Transverse colon (tissue), 4 donors: ENCODE data around the gene TIMM29. TPM values are rescaled to one million over a fixed set of nuclear protein-coding genes. Genes with fewer than 3 reads are reported as not detected.
A peak's percentile ranks its signal among the peaks of the same experiment; 100 is the strongest.

Experiments
- DNase-seq: peaks from one replicate; pipeline ENCODE4 v3.0.0-alpha.2; 2019
- H3K27ac ChIP-seq, 4 donors: fragments of 200-600 bp; sonication (generic); 2 replicates each; pipeline ENCODE4 v1.5.1; 2016 to 2018; ENCODE audit warnings: inconsistent platforms in 4 of 4
- H3K27me3 ChIP-seq: fragments of 200-600 bp; sonication (generic); 2 replicates; pipeline ENCODE4 v1.5.1; 2017; ENCODE audit warnings: inconsistent platforms
- H3K36me3 ChIP-seq, 4 donors: fragments of 200-600 bp; sonication (generic); 2 replicates each; pipeline ENCODE4 v1.5.1; 2017 to 2019; ENCODE audit warnings: inconsistent platforms in 4 of 4
- H3K4me1 ChIP-seq, 4 donors: fragments of 200-600 bp; sonication (generic); 2 replicates each; pipeline ENCODE4 v1.5.1; 2017 to 2020; ENCODE audit warnings: inconsistent platforms in 4 of 4
- H3K4me3 ChIP-seq, 4 donors: fragments of 200-600 bp; sonication (generic); 1 replicate in 1 of 4; 2 replicates in 3 of 4; pipeline versions ENCODE4 v1.5.1 to v1.6.1; 2017 to 2019; ENCODE audit warnings: inconsistent platforms in 4 of 4
- H3K9me3 ChIP-seq, 2 donors: fragments of 200-600 bp; sonication (generic); 2 replicates each; pipeline ENCODE4 v1.5.1; 2017 to 2019; ENCODE audit warnings: inconsistent platforms in 2 of 2
- EP300 ChIP-seq: sonication (generic); formaldehyde crosslinking; IDR thresholded peaks from one replicate; pipeline ENCODE4 v1.6.1; 2017; ENCODE audit warnings: antibody characterized with exemption, low read depth
- POLR2A ChIP-seq: fragments of 450-650 bp; IDR thresholded peaks from one replicate; pipeline ENCODE4 v1.6.1; 2016; ENCODE audit warnings: antibody characterized with exemption, mild to moderate bottlenecking, moderate library complexity
- POLR2AphosphoS5 ChIP-seq, 3 donors: sonication (generic); formaldehyde crosslinking; IDR thresholded peaks; one replicate each; pipeline ENCODE4 v1.6.1; 2016; ENCODE audit warnings: antibody characterized with exemption in 3 of 3
- whole genome bisulfite sequencing, 2 donors: methylation state at CpG; one replicate each; pipeline ENCODE4 v1.1.5; 2018; ENCODE audit warnings: low coverage in 1 of 2; 5-methylcytosine and 5-hydroxymethylcytosine counted together
- in situ Hi-C, 4 donors: fragments of 200-750 bp; cut with MboI; loops; one replicate each; pipeline versions ENCODE4 v1.15.0 to v1.15.1; 2017; ENCODE audit warnings: low sequenced_read_pairs in 3 of 4, low pct_ligation_motif_present in 1 of 4, low pct_unique_long_range_greater_than_20kb in 1 of 4
- intact Hi-C: fragments of 100-400 bp; cut with DNase I; formaldehyde crosslinking; loops from one replicate; pipeline ENCODE4 v1.15.1; 2023; ENCODE audit warnings: low total_unique reads
- total RNA-seq, 4 donors: library from RNA; depleted of rRNA; stranded (reverse); fragments of >200 nt; gene quantifications; one replicate each; pipeline ENCODE4 v1.1.0, GENCODE V29; 2016
- TF ChIP-seq, protein P1 (sequence below), 5 experiments: fragments of 200-600 bp in 3 of 5; fragments of 450-650 bp in 2 of 5; sonication (generic) in 3 of 5; IDR thresholded peaks; 1 replicate in 2 of 5; 2 replicates in 3 of 5; pipeline ENCODE4 v1.5.1; 2016 to 2017; ENCODE audit warnings: antibody characterized with exemption in 5 of 5, inconsistent platforms in 3 of 5, mild to moderate bottlenecking in 2 of 5, moderate library complexity in 1 of 5

The TIMM29 gene
- total RNA-seq, 4 donors from 2014 or later: 40.0 to 45.3 (median 43.2) TPM

DNA sequence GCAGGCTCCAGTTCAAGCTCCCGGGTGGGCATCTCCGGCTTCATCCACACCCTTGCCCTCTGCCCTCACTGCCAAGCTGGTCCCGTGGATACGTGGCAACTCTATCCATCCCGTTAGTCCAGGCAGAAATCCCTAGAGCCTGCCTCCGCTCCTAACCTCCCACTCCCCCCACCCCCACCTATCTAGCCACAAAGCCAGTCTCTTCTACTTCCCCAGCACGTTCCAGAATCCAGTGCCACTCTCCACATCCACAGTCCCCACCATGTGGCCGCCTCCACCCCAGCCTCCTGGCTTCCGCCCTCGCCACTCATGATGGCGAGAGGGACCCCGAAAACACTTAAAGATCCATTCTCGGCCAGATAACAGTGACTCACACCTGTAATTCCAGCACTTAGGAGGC, 4.0 kb upstream of the TIMM29 start:
- Histone ChIP-seq H3K4me3 (no peak overlapping the region), H3K9me3 (no peaks in the 10 kb centered on the region), H3K27me3 (no peaks in the 10 kb centered on the region), H3K27ac (no peak overlapping the region), H3K4me1 (peaks cover 8 to 22% (median 12%) of the 10 kb centered on the region in 4 donors), H3K36me3 (peaks cover 0 to 12% (median 6%) of the 10 kb centered on the region in 4 donors)
- DNase-seq: no peak
- intact Hi-C loops (loop anchor here (10.0 kb wide), 1 partner anchor 50 kb away; the partner anchor contains the start of gene CARM1), in situ Hi-C loops (no loop called here)
- TF ChIP-seq POLR2A (no peak), POLR2AphosphoS5 (IDR thresholded peaks at IDR 0.05) (no peak), EP300 (no peak)
- TF ChIP-seq, protein P1, sequence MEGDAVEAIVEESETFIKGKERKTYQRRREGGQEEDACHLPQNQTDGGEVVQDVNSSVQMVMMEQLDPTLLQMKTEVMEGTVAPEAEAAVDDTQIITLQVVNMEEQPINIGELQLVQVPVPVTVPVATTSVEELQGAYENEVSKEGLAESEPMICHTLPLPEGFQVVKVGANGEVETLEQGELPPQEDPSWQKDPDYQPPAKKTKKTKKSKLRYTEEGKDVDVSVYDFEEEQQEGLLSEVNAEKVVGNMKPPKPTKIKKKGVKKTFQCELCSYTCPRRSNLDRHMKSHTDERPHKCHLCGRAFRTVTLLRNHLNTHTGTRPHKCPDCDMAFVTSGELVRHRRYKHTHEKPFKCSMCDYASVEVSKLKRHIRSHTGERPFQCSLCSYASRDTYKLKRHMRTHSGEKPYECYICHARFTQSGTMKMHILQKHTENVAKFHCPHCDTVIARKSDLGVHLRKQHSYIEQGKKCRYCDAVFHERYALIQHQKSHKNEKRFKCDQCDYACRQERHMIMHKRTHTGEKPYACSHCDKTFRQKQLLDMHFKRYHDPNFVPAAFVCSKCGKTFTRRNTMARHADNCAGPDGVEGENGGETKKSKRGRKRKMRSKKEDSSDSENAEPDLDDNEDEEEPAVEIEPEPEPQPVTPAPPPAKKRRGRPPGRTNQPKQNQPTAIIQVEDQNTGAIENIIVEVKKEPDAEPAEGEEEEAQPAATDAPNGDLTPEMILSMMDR (IDR thresholded peaks at IDR 0.05): no peak
- 90 to 100% methylated on average over 1 to 13 of the region's 13 CpGs for WGBS, 2 donors

DNA sequence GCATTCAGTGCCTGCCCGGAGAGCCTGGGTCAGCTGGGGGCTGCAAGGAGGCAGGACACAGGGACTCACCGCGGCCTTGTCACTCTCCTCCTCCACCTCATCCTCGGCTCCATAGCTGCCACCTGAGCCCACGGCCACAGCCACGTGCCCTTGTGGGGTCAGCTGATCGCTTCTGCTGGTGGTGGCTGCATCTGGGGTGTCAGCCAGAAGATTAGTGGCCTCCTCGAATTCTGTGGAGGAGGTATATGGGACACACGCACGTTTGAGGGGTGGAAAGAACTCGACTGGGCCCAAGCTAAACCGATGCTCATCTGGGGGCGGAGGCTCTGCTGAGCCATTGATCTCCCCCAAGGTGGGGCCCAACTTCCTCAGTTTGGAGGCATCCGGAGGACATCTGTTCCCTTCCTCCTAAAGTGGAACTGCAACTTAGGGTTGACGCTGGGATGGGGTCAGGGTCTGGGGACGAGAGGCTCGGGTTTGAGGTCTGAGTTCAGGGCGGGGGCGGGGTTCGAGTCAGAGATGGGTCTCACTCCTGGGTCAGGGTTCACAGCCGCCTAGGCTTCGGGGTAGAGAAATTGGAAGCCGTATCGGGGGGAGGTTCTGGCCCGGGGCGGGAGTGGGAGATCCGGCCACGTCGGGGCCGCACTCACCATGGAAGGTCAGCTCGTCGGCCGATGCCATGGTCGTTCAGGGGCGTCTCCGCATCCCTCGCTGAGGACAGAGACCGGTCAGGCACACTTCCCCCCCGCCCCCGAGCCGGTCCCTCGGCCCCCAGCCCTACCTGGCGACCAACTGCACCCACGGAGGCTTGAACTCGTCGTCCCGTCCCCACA, 665 bp upstream of the TIMM29 start:
- 4% methylated on average over 35 of the region's 47 CpGs; no CpG with 5 or more reads in 1 of the 2 donors for WGBS, 2 donors
- intact Hi-C loops: loop anchor here (10.0 kb wide), 1 partner anchor 53 kb away; the partner anchor contains the start of gene CARM1

DNA sequence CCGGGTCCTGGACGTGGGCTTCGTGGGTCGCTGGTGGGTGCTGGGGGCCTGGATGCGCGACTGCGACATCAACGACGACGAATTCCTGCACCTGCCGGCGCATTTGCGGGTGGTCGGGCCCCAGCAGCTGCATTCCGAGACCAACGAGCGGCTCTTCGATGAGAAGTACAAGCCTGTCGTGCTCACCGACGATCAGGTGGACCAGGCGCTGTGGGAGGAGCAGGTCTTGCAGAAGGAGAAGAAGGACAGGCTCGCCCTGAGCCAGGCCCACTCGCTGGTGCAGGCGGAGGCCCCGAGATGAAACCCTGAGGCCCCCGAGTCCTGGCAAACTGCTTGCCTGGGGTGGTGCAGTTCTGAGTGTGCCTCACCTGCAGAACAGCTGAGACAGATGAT, 787 bp downstream of the TIMM29 start:
- Histone ChIP-seq H3K27ac (peak overlapping the region; percentile 86 to 92 (median 89)), H3K27me3 (no peaks in the 10 kb centered on the region), H3K9me3 (no peaks in the 10 kb centered on the region), H3K4me1 (peaks cover 14 to 26% (median 18%) of the 10 kb centered on the region in 4 donors), H3K4me3 (peak overlapping the region; percentile 65 to 92 (median 77)), H3K36me3 (no peaks in the 10 kb centered on the region)
- DNase-seq: no peak
- in situ Hi-C loops: no loop called here
- intact Hi-C loops: loop anchor here (10.0 kb wide), 1 partner anchor 55 kb away; the partner anchor contains the start of gene CARM1
- TF ChIP-seq POLR2AphosphoS5 (IDR thresholded peaks at IDR 0.05): no peak
- TF ChIP-seq EP300: no peak
- TF ChIP-seq POLR2A: no peak
- 2% methylated on average over 27 of the region's 27 CpGs; no CpG with 5 or more reads in 1 of the 2 donors for WGBS, 2 donors

More for the DNA sequence above, 665 bp upstream of the TIMM29 start:
- H3K4me3 ChIP-seq: peak overlapping the region; percentile 65 to 86 (median 77)
- peaks cover 14 to 26% (median 18%) of the 10 kb centered on the region in 4 donors for H3K4me1 ChIP-seq
- no peak for DNase-seq
- no peaks in the 10 kb centered on the region for H3K27me3 ChIP-seq
- TF ChIP-seq POLR2A: no peak
- TF ChIP-seq POLR2AphosphoS5 (IDR thresholded peaks at IDR 0.05): no peak
- TF ChIP-seq, protein P1 (IDR thresholded peaks at IDR 0.05): no peak
- no peak for TF ChIP-seq EP300
- no peaks in the 10 kb centered on the region for H3K9me3 ChIP-seq
- in situ Hi-C loops: no loop called here
- H3K27ac ChIP-seq: peak overlapping the region; percentile 86 to 92 (median 89)
- H3K36me3 ChIP-seq: peaks cover 0 to 6% (median 2%) of the 10 kb centered on the region in 4 donors

DNA sequence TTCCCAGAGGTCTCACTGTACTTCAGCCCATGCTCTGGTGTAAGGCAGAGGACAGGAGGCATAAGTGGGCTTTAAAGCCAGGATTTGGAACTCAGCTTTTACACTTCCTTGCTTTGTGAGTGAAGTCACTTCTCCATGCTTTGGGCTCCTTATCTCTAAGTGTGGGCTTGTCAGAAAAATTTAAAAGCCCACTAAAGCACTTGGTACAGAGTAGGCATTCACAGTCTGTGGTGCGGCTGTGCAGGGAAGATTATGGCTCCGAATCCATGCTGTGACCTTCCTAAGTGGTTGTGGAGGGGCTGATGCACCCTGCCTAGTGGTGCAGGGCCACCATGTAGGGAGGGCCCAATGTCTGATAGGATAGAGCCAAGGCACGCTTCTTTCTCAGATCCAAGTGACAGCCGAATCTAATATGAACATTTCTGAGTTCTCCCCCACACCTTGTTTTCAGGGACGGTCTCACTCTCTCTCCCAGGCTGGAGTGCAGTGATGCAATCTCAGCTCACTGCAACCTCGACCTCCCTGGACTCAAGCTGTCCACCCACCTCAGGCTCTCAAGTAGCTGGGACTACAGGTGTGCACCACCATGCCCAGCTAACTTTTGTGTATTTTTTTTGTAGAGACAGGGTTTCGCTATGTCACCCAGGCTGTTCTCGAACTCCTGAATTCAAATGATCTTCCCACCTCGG, 6.9 kb downstream of the TIMM29 start:
- in situ Hi-C loops: loop anchor here in 1 of 4 donors (10.0 kb wide), 1 partner anchor 189 kb away; no protein-coding TSS in a partner anchor
- Histone ChIP-seq H3K9me3 (no peaks in the 10 kb centered on the region), H3K27me3 (no peaks in the 10 kb centered on the region), H3K4me1 (peaks cover 0 to 19% (median 8%) of the 10 kb centered on the region in 4 donors), H3K27ac (no peak overlapping the region), H3K36me3 (no peaks in the 10 kb centered on the region), H3K4me3 (no peak overlapping the region)
- WGBS, 2 donors: 94% methylated on average over 9 of the region's 9 CpGs; no CpG with 5 or more reads in 1 of the 2 donors
- intact Hi-C loops: no loop called here
- TF ChIP-seq EP300: no peak
- no peak for TF ChIP-seq POLR2A
- TF ChIP-seq, protein P1 (IDR thresholded peaks at IDR 0.05): no peak
- TF ChIP-seq POLR2AphosphoS5 (IDR thresholded peaks at IDR 0.05): no peak
- DNase-seq: no peak
